ENCODE results near the gene DKK3.

GRCh38 chr11:12005061-12005460, 3.4 kb downstream of the DKK3 start:
- TF ChIP-seq CTCF (IDR thresholded peaks at IDR 0.05; ENCODE audit: borderline replicate concordance, extremely low read depth, low read length, poor library complexity, severe bottlenecking), result no peak
- no peak for TF ChIP-seq EZH2 (IDR thresholded peaks at IDR 0.05; ENCODE audit: borderline replicate concordance, low read depth, low read length, severe bottlenecking)
